ENCODE results near the gene LRWD1. TPM values are rescaled to one million over a fixed set of nuclear protein-coding genes. Genes with fewer than 3 reads are reported as not detected.

The LRWD1 gene
- total RNA-seq, 1 experiment from 2014 or later, result 18.9 TPM

DNA sequence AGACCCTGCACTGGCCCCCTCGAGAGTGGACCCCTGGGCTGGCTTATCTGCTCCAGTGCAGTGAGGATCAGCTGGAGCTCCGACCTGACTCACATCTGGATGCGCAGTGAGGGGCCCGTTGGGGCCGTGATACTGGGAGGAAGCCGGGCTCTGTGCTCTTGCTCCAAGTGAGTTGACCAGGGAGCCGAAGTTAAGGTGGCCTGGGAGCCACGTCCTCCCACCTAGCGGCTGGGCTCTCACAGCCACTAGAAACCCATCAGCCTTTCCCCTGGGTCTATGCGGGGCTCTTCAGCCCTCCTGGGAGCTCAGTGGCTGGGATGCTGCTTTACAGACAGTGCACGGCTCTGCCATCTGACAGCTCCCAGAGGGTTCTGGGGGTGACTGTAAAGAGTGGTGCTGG, 9.2 kb upstream of the LRWD1 start:
- no peak overlapping the region for H3K4me3 Mint-ChIP-seq (ENCODE audit: unreplicated experiment)
- no TSS peak for BruUV-seq (replicated peaks)
- TF ChIP-seq, protein P1, sequence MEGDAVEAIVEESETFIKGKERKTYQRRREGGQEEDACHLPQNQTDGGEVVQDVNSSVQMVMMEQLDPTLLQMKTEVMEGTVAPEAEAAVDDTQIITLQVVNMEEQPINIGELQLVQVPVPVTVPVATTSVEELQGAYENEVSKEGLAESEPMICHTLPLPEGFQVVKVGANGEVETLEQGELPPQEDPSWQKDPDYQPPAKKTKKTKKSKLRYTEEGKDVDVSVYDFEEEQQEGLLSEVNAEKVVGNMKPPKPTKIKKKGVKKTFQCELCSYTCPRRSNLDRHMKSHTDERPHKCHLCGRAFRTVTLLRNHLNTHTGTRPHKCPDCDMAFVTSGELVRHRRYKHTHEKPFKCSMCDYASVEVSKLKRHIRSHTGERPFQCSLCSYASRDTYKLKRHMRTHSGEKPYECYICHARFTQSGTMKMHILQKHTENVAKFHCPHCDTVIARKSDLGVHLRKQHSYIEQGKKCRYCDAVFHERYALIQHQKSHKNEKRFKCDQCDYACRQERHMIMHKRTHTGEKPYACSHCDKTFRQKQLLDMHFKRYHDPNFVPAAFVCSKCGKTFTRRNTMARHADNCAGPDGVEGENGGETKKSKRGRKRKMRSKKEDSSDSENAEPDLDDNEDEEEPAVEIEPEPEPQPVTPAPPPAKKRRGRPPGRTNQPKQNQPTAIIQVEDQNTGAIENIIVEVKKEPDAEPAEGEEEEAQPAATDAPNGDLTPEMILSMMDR (IDR thresholded peaks at IDR 0.05; ENCODE audit: unreplicated experiment), result no peak
- H3K9me3 Mint-ChIP-seq (ENCODE audit: unreplicated experiment), result no peaks in the 10 kb centered on the region
- ChIA-PET POLR2A (interaction anchor here (0.6 to 2.2 kb wide), 2 partner anchors 9 to 33 kb away, joined by 3 to 10 read pairs; partner anchors contain the start of genes ALKBH4 and LRWD1), CTCF (no interaction called here)
- no peaks in the 10 kb centered on the region for H3K4me1 Mint-ChIP-seq (ENCODE audit: insufficient read depth, unreplicated experiment)
- no peak overlapping the region for H3K27ac Mint-ChIP-seq (ENCODE audit: low read depth, unreplicated experiment)
- H3K36me3 Mint-ChIP-seq (ENCODE audit: insufficient read depth, unreplicated experiment), result peaks cover 39% of the 10 kb centered on the region
- intact Hi-C loops (cut with micrococcal nuclease), result no loop called here
- no peak for DNase-seq (ENCODE audit: unreplicated experiment)
- no peaks in the 10 kb centered on the region for H3K27me3 Mint-ChIP-seq (ENCODE audit: insufficient read depth, unreplicated experiment)

DNA sequence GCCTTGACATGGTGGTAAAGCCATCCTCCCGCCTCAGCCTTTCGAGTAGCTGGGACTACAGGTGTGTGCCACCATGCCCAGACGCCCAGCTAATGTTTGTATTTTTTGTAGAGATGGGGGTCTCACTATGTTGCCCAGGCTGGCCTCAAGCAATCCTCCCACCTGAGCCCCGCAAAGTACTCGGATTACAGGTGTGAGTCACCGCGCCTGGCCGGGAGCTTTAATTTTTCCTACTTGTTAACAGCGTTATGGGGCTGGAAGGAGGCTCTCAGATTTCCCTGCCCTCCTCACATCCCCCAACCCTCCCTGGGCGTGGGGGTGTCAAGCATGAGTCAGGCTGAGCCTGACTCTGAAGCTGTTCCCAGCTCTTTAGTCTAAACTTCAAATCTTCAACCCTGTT, 8.5 kb upstream of the LRWD1 start:
- Mint-ChIP-seq H3K27ac (ENCODE audit: low read depth, unreplicated experiment) (no peak overlapping the region), H3K4me1 (ENCODE audit: insufficient read depth, unreplicated experiment) (no peaks in the 10 kb centered on the region), H3K27me3 (ENCODE audit: insufficient read depth, unreplicated experiment) (no peaks in the 10 kb centered on the region), H3K9me3 (ENCODE audit: unreplicated experiment) (no peaks in the 10 kb centered on the region), H3K4me3 (ENCODE audit: unreplicated experiment) (no peak overlapping the region), H3K36me3 (ENCODE audit: insufficient read depth, unreplicated experiment) (peaks cover 45% of the 10 kb centered on the region)
- peak; percentile 32 for DNase-seq (ENCODE audit: unreplicated experiment)
- BruUV-seq (replicated peaks), result no TSS peak
- TF ChIP-seq, protein P1 (IDR thresholded peaks at IDR 0.05; ENCODE audit: unreplicated experiment), result no peak
- ChIA-PET POLR2A (interaction anchor here (0.6 to 2.2 kb wide), 3 partner anchors 8 to 1525 kb away, joined by 3 to 10 read pairs (median 3); partner anchors contain the start of genes ALKBH4 and LRWD1), CTCF (interaction anchor here (0.7 kb wide), 1 partner anchor 179 kb away, joined by 3 read pairs; no protein-coding TSS in a partner anchor)
- intact Hi-C loops (cut with micrococcal nuclease), result no loop called here

DNA sequence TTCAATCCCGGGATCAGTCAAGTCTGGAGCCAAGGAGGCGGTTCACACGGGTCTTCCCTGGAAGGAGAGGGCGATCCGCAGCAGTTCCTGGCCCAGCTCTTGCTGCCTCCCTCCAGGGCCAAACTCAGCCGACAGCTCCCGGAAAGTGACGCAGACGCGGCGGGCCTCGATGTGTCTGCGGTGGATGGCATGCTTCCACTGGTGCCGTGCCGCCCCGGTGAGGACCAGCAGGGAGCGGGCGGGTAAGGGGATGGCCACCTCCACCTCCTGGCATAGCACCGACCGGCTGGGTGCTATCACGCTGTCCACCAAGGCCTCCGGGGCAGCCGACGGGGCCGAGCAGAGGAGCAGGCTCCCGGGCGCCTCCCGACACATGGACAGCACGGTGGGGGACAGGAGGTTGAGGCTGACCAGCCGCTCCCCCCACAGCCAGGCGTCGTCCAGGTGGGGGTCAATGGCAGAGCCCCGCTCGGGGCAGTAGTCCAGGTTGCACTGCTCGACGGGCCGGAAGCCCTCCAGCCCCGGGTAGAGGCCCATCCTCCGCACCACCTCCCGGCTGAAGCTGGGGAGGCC, 7.3 kb upstream of the LRWD1 start:
- intact Hi-C loops (cut with micrococcal nuclease), result no loop called here
- H3K4me3 Mint-ChIP-seq (ENCODE audit: unreplicated experiment), result no peak overlapping the region
- TF ChIP-seq, protein P1 (IDR thresholded peaks at IDR 0.05; ENCODE audit: unreplicated experiment), result no peak
- no peaks in the 10 kb centered on the region for H3K9me3 Mint-ChIP-seq (ENCODE audit: unreplicated experiment)
- H3K27ac Mint-ChIP-seq (ENCODE audit: low read depth, unreplicated experiment), result no peak overlapping the region
- BruUV-seq (replicated peaks), result TSS peak; percentile 24
- no peaks in the 10 kb centered on the region for H3K4me1 Mint-ChIP-seq (ENCODE audit: insufficient read depth, unreplicated experiment)
- ChIA-PET CTCF (no interaction called here), POLR2A (no interaction called here)
- no peaks in the 10 kb centered on the region for H3K27me3 Mint-ChIP-seq (ENCODE audit: insufficient read depth, unreplicated experiment)
- H3K36me3 Mint-ChIP-seq (ENCODE audit: insufficient read depth, unreplicated experiment), result peaks cover 45% of the 10 kb centered on the region
- DNase-seq (ENCODE audit: unreplicated experiment), result no peak

DNA sequence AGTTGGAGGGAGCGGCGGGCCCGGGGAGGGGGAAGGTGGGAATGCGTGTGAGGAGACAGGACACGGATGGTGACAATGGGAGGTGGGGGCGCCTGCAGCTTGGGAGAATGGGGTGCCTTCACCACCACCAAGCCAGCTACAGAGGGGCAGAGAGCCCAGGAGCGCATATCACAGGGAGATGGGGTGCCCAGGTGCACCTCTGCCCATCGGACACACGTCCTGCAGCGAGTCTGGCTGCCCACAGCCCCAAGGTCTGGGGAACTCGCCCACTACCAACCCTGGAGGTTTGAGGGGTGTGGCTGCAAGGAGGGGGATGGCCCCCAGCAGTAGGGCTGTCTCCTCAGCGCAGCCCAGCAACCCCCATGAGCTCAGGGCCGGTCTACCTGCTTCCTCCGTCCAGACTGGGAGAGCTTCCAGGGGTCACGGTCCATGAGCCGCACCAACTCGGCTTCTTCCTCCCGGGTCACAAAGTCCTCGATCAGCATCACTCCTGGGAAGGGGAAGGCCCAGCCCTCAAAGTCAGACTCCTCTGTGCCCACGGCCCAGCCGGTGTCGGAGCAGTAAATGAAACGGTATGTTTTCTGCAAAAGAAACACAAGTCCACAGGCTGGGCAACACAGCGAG, 5.5 kb upstream of the LRWD1 start:
- intact Hi-C loops (cut with micrococcal nuclease), result no loop called here
- H3K9me3 Mint-ChIP-seq (ENCODE audit: unreplicated experiment), result no peaks in the 10 kb centered on the region
- no peak overlapping the region for H3K27ac Mint-ChIP-seq (ENCODE audit: low read depth, unreplicated experiment)
- ChIA-PET CTCF (no interaction called here), POLR2A (interaction anchor here (1.6 kb wide), 1 partner anchor 63 kb away, joined by 3 read pairs; the partner anchor contains the start of gene PRKRIP1)
- no peak overlapping the region for H3K4me3 Mint-ChIP-seq (ENCODE audit: unreplicated experiment)
- H3K36me3 Mint-ChIP-seq (ENCODE audit: insufficient read depth, unreplicated experiment), result peaks cover 45% of the 10 kb centered on the region
- H3K27me3 Mint-ChIP-seq (ENCODE audit: insufficient read depth, unreplicated experiment), result no peaks in the 10 kb centered on the region
- TF ChIP-seq, protein P1 (IDR thresholded peaks at IDR 0.05; ENCODE audit: unreplicated experiment), result no peak
- DNase-seq (ENCODE audit: unreplicated experiment), result no peak
- peaks cover 6% of the 10 kb centered on the region for H3K4me1 Mint-ChIP-seq (ENCODE audit: insufficient read depth, unreplicated experiment)
- BruUV-seq (replicated peaks), result no TSS peak

All from MCF 10A (cell line).